ENCODE results near the gene CHD9. TPM values are rescaled to one million over a fixed set of nuclear protein-coding genes. Genes with fewer than 3 reads are reported as not detected.

Gene CHD9
- total RNA-seq, 2 donors from 2014 or later, result 39.2 to 66.1 TPM

GRCh38 chr16:53111078-53111791 lies 56.4 kb downstream of the CHD9 start:
- H3K9me3 ChIP-seq, result no peaks in the 10 kb centered on the region
- intact Hi-C loops (cut with DNase I), result no loop called here
- no peaks in the 10 kb centered on the region for H3K36me3 ChIP-seq
- H3K27me3 ChIP-seq, result no peaks in the 10 kb centered on the region
- DNase-seq, result no peak
- no peak overlapping the region for H3K9ac ChIP-seq (ENCODE audit: low read depth in 2 of 2, low read length in 2 of 2)
- no peaks in the 10 kb centered on the region for H3K4me1 ChIP-seq
- no peak overlapping the region for H3K4me3 ChIP-seq
- no peak overlapping the region for H3K27ac ChIP-seq
- no peak for TF ChIP-seq CTCF (IDR thresholded peaks at IDR 0.05)

- Histone ChIP-seq H3K9me3 (no peaks in the 10 kb centered on the region), H3K27me3 (no peaks in the 10 kb centered on the region), H3K4me1 (no peaks in the 10 kb centered on the region), H3K36me3 (no peaks in the 10 kb centered on the region), H3K4me3 (no peak overlapping the region), H3K9ac (ENCODE audit: low read depth in 2 of 2, low read length in 2 of 2) (no peak overlapping the region), H3K27ac (no peak overlapping the region)
- DNase-seq, result no peak
- intact Hi-C loops (cut with DNase I), result no loop called here
- TF ChIP-seq CTCF (IDR thresholded peaks at IDR 0.05), result no peak
Measured at GRCh38 chr16:53112015-53112414, 57.2 kb downstream of the CHD9 start.

- Histone ChIP-seq H3K36me3 (no peaks in the 10 kb centered on the region), H3K4me3 (no peak overlapping the region), H3K9me3 (no peaks in the 10 kb centered on the region), H3K27me3 (no peaks in the 10 kb centered on the region), H3K27ac (no peak overlapping the region), H3K4me1 (no peaks in the 10 kb centered on the region), H3K9ac (ENCODE audit: low read depth in 2 of 2, low read length in 2 of 2) (no peak overlapping the region)
- intact Hi-C loops (cut with DNase I), result no loop called here
- DNase-seq, result no peak
- TF ChIP-seq CTCF (IDR thresholded peaks at IDR 0.05), result no peak
Measured at GRCh38 chr16:53115047-53115446, 60.3 kb downstream of the CHD9 start.

- Histone ChIP-seq H3K27ac (no peak overlapping the region), H3K9ac (ENCODE audit: low read depth in 2 of 2, low read length in 2 of 2) (no peak overlapping the region), H3K4me3 (no peak overlapping the region), H3K36me3 (no peaks in the 10 kb centered on the region), H3K4me1 (no peaks in the 10 kb centered on the region), H3K27me3 (no peaks in the 10 kb centered on the region), H3K9me3 (no peaks in the 10 kb centered on the region)
- no peak for DNase-seq
- no peak for TF ChIP-seq CTCF (IDR thresholded peaks at IDR 0.05)
- intact Hi-C loops (cut with DNase I), result no loop called here
Measured at GRCh38 chr16:53115773-53116172, 61.0 kb downstream of the CHD9 start.

- Histone ChIP-seq H3K27me3 (no peaks in the 10 kb centered on the region), H3K4me3 (no peak overlapping the region), H3K9me3 (no peaks in the 10 kb centered on the region), H3K9ac (ENCODE audit: low read depth in 2 of 2, low read length in 2 of 2) (no peak overlapping the region), H3K36me3 (no peaks in the 10 kb centered on the region), H3K27ac (no peak overlapping the region), H3K4me1 (no peaks in the 10 kb centered on the region)
- intact Hi-C loops (cut with DNase I), result no loop called here
- no peak for TF ChIP-seq CTCF (IDR thresholded peaks at IDR 0.05)
- DNase-seq, result no peak
Measured at GRCh38 chr16:53121043-53121620, 66.3 kb downstream of the CHD9 start.
